H9 (cell line): ENCODE measurements around the gene VKORC1. TPM values are rescaled to one million over a fixed set of nuclear protein-coding genes. Genes with fewer than 3 reads are reported as not detected.

ENCODE experiments used
- DNase-seq: peaks from one replicate; pipeline ENCODE4 v3.0.0-alpha.2; 2017
- H2AFZ ChIP-seq: one replicate; pipeline ENCODE4 v1.6.1; 2013; ENCODE audit warnings: mild to moderate bottlenecking, low read length, control low read depth, moderate library complexity
- H2AK5ac ChIP-seq: 2 replicates; pipeline ENCODE4 v1.6.1; 2013; ENCODE audit warnings: low read length, control low read depth, mixed read lengths; ENCODE audit not compliant: insufficient read length
- H2BK120ac ChIP-seq: one replicate; pipeline ENCODE4 v1.6.1; 2013; ENCODE audit warnings: low read depth, mild to moderate bottlenecking, low read length, control low read depth, inconsistent platforms; ENCODE audit not compliant: poor library complexity, severe bottlenecking
- H2BK12ac ChIP-seq: 2 replicates; pipeline ENCODE4 v1.6.1; 2013; ENCODE audit warnings: low read length, control low read depth, mixed read lengths, low read depth; ENCODE audit not compliant: insufficient read length
- H2BK15ac ChIP-seq: 2 replicates; pipeline ENCODE4 v1.6.1; 2013; ENCODE audit warnings: low read depth, low read length, control low read depth
- H2BK20ac ChIP-seq: one replicate; pipeline ENCODE4 v1.6.1; 2013; ENCODE audit warnings: low read depth, mild to moderate bottlenecking, low read length, control low read depth, inconsistent platforms; ENCODE audit not compliant: poor library complexity, severe bottlenecking
- H2BK5ac ChIP-seq: 2 replicates; pipeline ENCODE4 v1.6.1; 2013; ENCODE audit warnings: low read length, control low read depth, mixed read lengths; ENCODE audit not compliant: insufficient read length
- H3K14ac ChIP-seq: 2 replicates; pipeline ENCODE4 v1.6.1; 2013; ENCODE audit warnings: low read length, control low read depth; ENCODE audit not compliant: insufficient read depth
- H3K18ac ChIP-seq: 2 replicates; pipeline ENCODE4 v1.6.1; 2013; ENCODE audit warnings: low read depth, mild to moderate bottlenecking, mixed read lengths, low read length, control low read depth; ENCODE audit not compliant: insufficient read length
- H3K23ac ChIP-seq: 2 replicates; pipeline ENCODE4 v1.6.1; 2013; ENCODE audit warnings: low read length, control low read depth, mixed read lengths, low read depth; ENCODE audit not compliant: insufficient read length
- H3K23me2 ChIP-seq: 2 replicates; pipeline ENCODE4 v1.6.1; 2013; ENCODE audit warnings: low read depth, mild to moderate bottlenecking, mixed read lengths, low read length, control low read depth; ENCODE audit not compliant: insufficient read length, poor library complexity, severe bottlenecking
- H3K27ac ChIP-seq: 2 replicates; pipeline ENCODE4 v1.5.1; 2013; ENCODE audit warnings: low read length, control low read depth, mixed read lengths, low read depth; ENCODE audit not compliant: insufficient read length
- H3K27me3 ChIP-seq: 2 replicates; pipeline ENCODE4 v1.6.1; 2013; ENCODE audit warnings: low read length, control low read depth, inconsistent platforms; ENCODE audit not compliant: insufficient read depth
- H3K4ac ChIP-seq: 2 replicates; pipeline ENCODE4 v1.6.1; 2013; ENCODE audit warnings: low read depth, mild to moderate bottlenecking, control low read depth, inconsistent platforms, low read length, moderate library complexity
- H3K4me1 ChIP-seq: 2 replicates; pipeline ENCODE4 v1.6.1; 2013; ENCODE audit warnings: low read length, control low read depth, inconsistent platforms; ENCODE audit not compliant: insufficient read depth
- H3K4me2 ChIP-seq: 2 replicates; pipeline ENCODE4 v1.6.1; 2013; ENCODE audit warnings: low read length, control low read depth, mixed read lengths; ENCODE audit not compliant: insufficient read length, insufficient read depth
- H3K56ac ChIP-seq: 2 replicates; pipeline ENCODE4 v1.6.1; 2013; ENCODE audit warnings: low read depth, mild to moderate bottlenecking, mixed read lengths, low read length, control low read depth; ENCODE audit not compliant: insufficient read length
- H3K79me1 ChIP-seq: 2 replicates; pipeline ENCODE4 v1.6.1; 2013; ENCODE audit warnings: low read depth, mild to moderate bottlenecking, moderate library complexity, low read length, control low read depth, inconsistent platforms; ENCODE audit not compliant: insufficient read depth, poor library complexity, severe bottlenecking
- H3K79me2 ChIP-seq: 2 replicates; pipeline ENCODE4 v1.6.1; 2013; ENCODE audit warnings: low read length, control low read depth, inconsistent platforms; ENCODE audit not compliant: insufficient read depth
- H3K9ac ChIP-seq: 2 replicates; pipeline ENCODE4 v1.6.1; 2013; ENCODE audit warnings: low read length, control low read depth, mixed read lengths; ENCODE audit not compliant: insufficient read length; ENCODE audit errors: extremely low read depth
- H3K9me3 ChIP-seq: one replicate; pipeline ENCODE4 v1.6.1; 2013; ENCODE audit warnings: low read depth, low read length, inconsistent platforms; ENCODE audit not compliant: control insufficient read depth
- H3T11ph ChIP-seq: one replicate; pipeline ENCODE4 v1.6.1; 2013; ENCODE audit warnings: mild to moderate bottlenecking, low read length, control low read depth, inconsistent platforms
- H4K20me1 ChIP-seq: one replicate; pipeline ENCODE4 v1.6.1; 2013; ENCODE audit not compliant: control insufficient read depth, insufficient read length, insufficient read depth
- H4K5ac ChIP-seq: 2 replicates; pipeline ENCODE4 v1.6.1; 2013; ENCODE audit warnings: low read depth, mild to moderate bottlenecking, mixed read lengths, low read length, control low read depth; ENCODE audit not compliant: insufficient read length
- H4K8ac ChIP-seq: replicated peaks from 2 replicates; pipeline ENCODE4 v1.6.1; 2013; ENCODE audit warnings: low read length, control low read depth, mixed read lengths, low read depth; ENCODE audit not compliant: insufficient read length
- H4K91ac ChIP-seq: 2 replicates; pipeline ENCODE4 v1.6.1; 2013; ENCODE audit warnings: low read depth, mild to moderate bottlenecking, moderate library complexity, mixed read lengths, low read length, control low read depth; ENCODE audit not compliant: insufficient read length
- H3K27ac Mint-ChIP-seq, 3 experiments: 2 replicates in 2 of 3; 3 replicates in 1 of 3; pipeline ENCODE4 v1.8.0; 2020 to 2021; ENCODE audit warnings: mixed read lengths in 3 of 3, mild to moderate bottlenecking in 1 of 3, moderate library complexity in 1 of 3
- H3K27me3 Mint-ChIP-seq: 2 replicates; pipeline ENCODE4 v1.8.0; 2021; ENCODE audit warnings: low read depth, mild to moderate bottlenecking, moderate library complexity, mixed read lengths
- H3K36me3 Mint-ChIP-seq, 3 experiments: 2 replicates in 2 of 3; 3 replicates in 1 of 3; pipeline ENCODE4 v1.8.0; 2020 to 2021; ENCODE audit warnings: low read depth in 3 of 3, mixed read lengths in 3 of 3; ENCODE audit not compliant: insufficient read depth in 1 of 3
- H3K4me1 Mint-ChIP-seq, 2 experiments: 2 replicates each; pipeline ENCODE4 v1.8.0; 2020; ENCODE audit warnings: mixed read lengths in 2 of 2
- H3K4me3 Mint-ChIP-seq, 2 experiments: 2 replicates in 1 of 2; 3 replicates in 1 of 2; pipeline ENCODE4 v1.8.0; 2020 to 2021; ENCODE audit warnings: mild to moderate bottlenecking in 2 of 2, mixed read lengths in 2 of 2, moderate library complexity in 1 of 2
- H3K9me3 Mint-ChIP-seq, 2 experiments: 2 replicates in 1 of 2; 3 replicates in 1 of 2; pipeline ENCODE4 v1.8.0; 2020; ENCODE audit warnings: mild to moderate bottlenecking in 2 of 2, mixed read lengths in 2 of 2, moderate library complexity in 1 of 2
- WGBS: extraction: QIAGEN DNeasy Blood & Tissue Kit; methylation state at CpG from one replicate; pipeline ENCODE4 v1.1.7; 2013; ENCODE audit warnings: missing lambda C conversion rate, low lambda C conversion rate, mixed read lengths; ENCODE audit not compliant: insufficient read length; ENCODE audit errors: extremely low coverage; 5-methylcytosine and 5-hydroxymethylcytosine counted together
- total RNA-seq: library from RNA; stranded (reverse); gene quantifications from 2 replicates; pipeline ENCODE4 v1.2.1, GENCODE V29; 2021
- TF ChIP-seq, protein P1 (sequence below): fragments of 200-600 bp; sonication (generic); conservative IDR thresholded peaks from 3 replicates; pipeline ENCODE4 v1.8.0; 2021; ENCODE audit warnings: antibody characterized with exemption, mild to moderate bottlenecking

The VKORC1 gene
- total RNA-seq, 1 experiment from 2014 or later: 93.9 TPM

DNA sequence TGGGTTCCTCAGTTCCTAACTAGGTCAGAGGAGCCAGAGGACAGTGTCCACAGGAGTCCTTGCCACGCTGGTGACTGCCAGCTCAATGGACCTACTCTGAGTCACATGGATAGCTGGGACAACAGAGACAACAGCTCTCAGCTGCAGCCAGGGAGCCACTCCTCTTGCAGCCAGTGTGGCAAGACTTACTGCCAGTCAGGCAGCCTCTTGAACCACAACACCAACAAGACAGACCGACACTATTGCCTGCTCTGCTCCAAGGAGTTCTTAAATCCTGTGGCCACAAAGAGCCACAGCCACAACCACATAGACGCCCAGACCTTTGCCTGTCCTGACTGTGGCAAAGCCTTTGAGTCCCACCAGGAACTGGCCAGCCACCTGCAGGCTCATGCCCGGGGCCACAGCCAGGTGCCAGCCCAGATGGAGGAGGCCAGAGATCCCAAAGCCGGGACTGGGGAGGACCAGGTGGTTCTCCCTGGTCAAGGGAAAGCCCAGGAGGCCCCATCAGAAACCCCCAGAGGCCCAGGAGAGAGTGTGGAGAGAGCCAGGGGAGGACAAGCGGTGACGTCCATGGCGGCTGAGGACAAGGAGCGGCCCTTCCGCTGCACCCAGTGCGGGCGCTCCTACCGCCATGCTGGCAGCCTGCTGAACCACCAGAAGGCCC, 13.7 kb downstream of the VKORC1 start:
- no peak overlapping the region for H3T11ph ChIP-seq
- H3K36me3 Mint-ChIP-seq: peaks cover 31 to 62% (median 59%) of the 10 kb centered on the region in 3 experiments; a peak in 6 of 7 replicates
- no peak overlapping the region for H3K4ac ChIP-seq
- no peak overlapping the region for H3K56ac ChIP-seq
- H4K20me1 ChIP-seq: peaks cover 4% of the 10 kb centered on the region
- no peak overlapping the region for H2BK15ac ChIP-seq
- no peak overlapping the region for H2AK5ac ChIP-seq
- no peak overlapping the region for H4K5ac ChIP-seq
- H2BK12ac ChIP-seq: no peak overlapping the region
- no peak overlapping the region for H4K91ac ChIP-seq
- no peaks in the 10 kb centered on the region for H3K9me3 Mint-ChIP-seq
- WGBS: no CpG with 5 or more reads among the region's 13 CpGs
- no peak overlapping the region for H2BK120ac ChIP-seq
- no peak overlapping the region for H3K18ac ChIP-seq
- TF ChIP-seq, protein P1, sequence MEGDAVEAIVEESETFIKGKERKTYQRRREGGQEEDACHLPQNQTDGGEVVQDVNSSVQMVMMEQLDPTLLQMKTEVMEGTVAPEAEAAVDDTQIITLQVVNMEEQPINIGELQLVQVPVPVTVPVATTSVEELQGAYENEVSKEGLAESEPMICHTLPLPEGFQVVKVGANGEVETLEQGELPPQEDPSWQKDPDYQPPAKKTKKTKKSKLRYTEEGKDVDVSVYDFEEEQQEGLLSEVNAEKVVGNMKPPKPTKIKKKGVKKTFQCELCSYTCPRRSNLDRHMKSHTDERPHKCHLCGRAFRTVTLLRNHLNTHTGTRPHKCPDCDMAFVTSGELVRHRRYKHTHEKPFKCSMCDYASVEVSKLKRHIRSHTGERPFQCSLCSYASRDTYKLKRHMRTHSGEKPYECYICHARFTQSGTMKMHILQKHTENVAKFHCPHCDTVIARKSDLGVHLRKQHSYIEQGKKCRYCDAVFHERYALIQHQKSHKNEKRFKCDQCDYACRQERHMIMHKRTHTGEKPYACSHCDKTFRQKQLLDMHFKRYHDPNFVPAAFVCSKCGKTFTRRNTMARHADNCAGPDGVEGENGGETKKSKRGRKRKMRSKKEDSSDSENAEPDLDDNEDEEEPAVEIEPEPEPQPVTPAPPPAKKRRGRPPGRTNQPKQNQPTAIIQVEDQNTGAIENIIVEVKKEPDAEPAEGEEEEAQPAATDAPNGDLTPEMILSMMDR: no peak
- H2AFZ ChIP-seq: no peak overlapping the region
- no peak overlapping the region for H4K8ac ChIP-seq
- H2BK20ac ChIP-seq: no peak overlapping the region
- no peaks in the 10 kb centered on the region for H3K27me3 Mint-ChIP-seq
- H3K79me2 ChIP-seq: peaks cover 1% of the 10 kb centered on the region; the same call in 1 of the 2 replicates
- DNase-seq: no peak
- H3K14ac ChIP-seq: no peak overlapping the region
- H3K79me1 ChIP-seq: no peaks in the 10 kb centered on the region
- no peaks in the 10 kb centered on the region for H3K9me3 ChIP-seq
- no peaks in the 10 kb centered on the region for H3K4me1 ChIP-seq
- H3K4me3 Mint-ChIP-seq: no peak overlapping the region; a peak in 1 of 5 replicates
- H3K4me1 Mint-ChIP-seq: peaks cover 0 to 3% of the 10 kb centered on the region in 2 experiments; a peak in 1 of 4 replicates
- no peak overlapping the region for H3K23ac ChIP-seq
- H3K27me3 ChIP-seq: no peaks in the 10 kb centered on the region
- H3K4me2 ChIP-seq: no peak overlapping the region
- no peak overlapping the region for H2BK5ac ChIP-seq
- no peak overlapping the region for H3K27ac Mint-ChIP-seq
- H3K23me2 ChIP-seq: no peaks in the 10 kb centered on the region
- no peak overlapping the region for H3K27ac ChIP-seq
- H3K9ac ChIP-seq: no peak overlapping the region
